T-helper 1 cell treated with Interleukin-12 subunit alpha and Interleukin-12 subunit beta and Interleukin-4 antibody, amounts not matched to agents 30 μg/mL and 1 μg/mL, for 36 hours (primary cell): ENCODE results near the gene MPV17.
"Not testable (repeated sequence)": the region's sequence is repeated elsewhere in the genome, so short reads cannot be mapped to it uniquely, and the experiment has no call there.

Source experiments
- H3K27ac Mint-ChIP-seq: one replicate; pipeline ENCODE4 v1.8.0; 2021; ENCODE audit warnings: mild to moderate bottlenecking, mixed read lengths
- H3K27me3 Mint-ChIP-seq: one replicate; pipeline ENCODE4 v1.8.0; 2021; ENCODE audit warnings: low read depth, mixed read lengths
- H3K36me3 Mint-ChIP-seq: one replicate; pipeline ENCODE4 v1.8.0; 2021; ENCODE audit warnings: low read depth, mixed read lengths
- H3K4me1 Mint-ChIP-seq: one replicate; pipeline ENCODE4 v1.8.0; 2021; ENCODE audit warnings: low read depth, mixed read lengths
- H3K4me3 Mint-ChIP-seq: one replicate; pipeline ENCODE4 v1.8.0; 2021; ENCODE audit warnings: mild to moderate bottlenecking, moderate library complexity, mixed read lengths
- H3K9me3 Mint-ChIP-seq: one replicate; pipeline ENCODE4 v1.8.0; 2021; ENCODE audit warnings: mixed read lengths

The MPV17 gene

GRCh38 chr2:27350106-27350693, 27.3 kb upstream of the MPV17 start:
- no peaks in the 10 kb centered on the region for H3K9me3 Mint-ChIP-seq
- H3K36me3 Mint-ChIP-seq, result peaks cover 11% of the 10 kb centered on the region
- no peak overlapping the region for H3K27ac Mint-ChIP-seq
- H3K4me1 Mint-ChIP-seq, result peaks cover 23% of the 10 kb centered on the region
- no peaks in the 10 kb centered on the region for H3K27me3 Mint-ChIP-seq
- no peak overlapping the region for H3K4me3 Mint-ChIP-seq

DNA sequence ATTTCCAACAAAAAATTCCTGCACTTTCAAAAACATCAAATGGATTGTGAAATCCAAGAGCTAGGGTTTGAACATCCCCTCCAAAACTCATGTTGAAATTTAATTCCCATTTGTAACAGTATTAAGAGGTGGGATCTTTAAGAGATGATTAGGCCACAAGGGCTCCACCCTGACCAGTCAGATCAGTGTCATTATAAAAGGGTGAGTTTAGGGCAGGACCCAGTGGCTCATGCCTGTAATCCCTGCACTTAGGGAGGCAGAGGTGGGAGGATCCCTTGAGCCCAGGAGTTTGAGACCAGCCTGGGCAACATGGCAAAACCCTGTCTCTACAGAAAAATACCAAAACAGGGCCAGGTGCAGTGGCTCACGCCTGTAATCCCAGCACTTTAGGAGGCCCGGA, 24.7 kb upstream of the MPV17 start:
- no peaks in the 10 kb centered on the region for H3K27me3 Mint-ChIP-seq
- no peaks in the 10 kb centered on the region for H3K9me3 Mint-ChIP-seq
- H3K4me3 Mint-ChIP-seq, result no peak overlapping the region
- peaks cover 19% of the 10 kb centered on the region for H3K4me1 Mint-ChIP-seq
- no peak overlapping the region for H3K27ac Mint-ChIP-seq
- peaks cover 13% of the 10 kb centered on the region for H3K36me3 Mint-ChIP-seq

GRCh38 chr2:27336173-27336572, 13.3 kb upstream of the MPV17 start:
- peaks cover 30% of the 10 kb centered on the region for H3K36me3 Mint-ChIP-seq
- no peak overlapping the region for H3K27ac Mint-ChIP-seq
- no peaks in the 10 kb centered on the region for H3K9me3 Mint-ChIP-seq
- no peaks in the 10 kb centered on the region for H3K4me1 Mint-ChIP-seq
- H3K4me3 Mint-ChIP-seq, result no peak overlapping the region
- H3K27me3 Mint-ChIP-seq, result no peaks in the 10 kb centered on the region

DNA sequence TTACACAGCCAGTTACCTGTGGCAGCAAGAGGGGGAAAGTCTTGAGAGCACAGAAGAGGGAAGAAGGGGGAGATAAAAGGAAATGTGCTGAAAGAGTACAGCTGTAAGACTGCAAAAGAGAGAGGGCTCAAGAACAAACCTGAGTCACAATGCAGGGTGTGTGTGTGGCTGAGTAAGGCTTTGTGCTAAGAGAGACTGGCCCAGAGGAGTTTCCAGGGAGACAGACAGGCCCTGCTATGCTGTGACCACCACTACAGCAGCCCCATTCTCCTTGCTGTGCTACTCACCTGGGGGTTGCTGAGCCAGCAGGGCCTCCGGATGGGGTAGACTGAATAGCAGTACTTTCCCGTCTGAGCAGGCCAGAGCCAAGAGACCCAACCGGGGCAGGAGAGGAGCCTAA, 12.4 kb upstream of the MPV17 start:
- no peak overlapping the region for H3K27ac Mint-ChIP-seq
- peaks cover 30% of the 10 kb centered on the region for H3K36me3 Mint-ChIP-seq
- H3K4me1 Mint-ChIP-seq, result no peaks in the 10 kb centered on the region
- H3K4me3 Mint-ChIP-seq, result no peak overlapping the region
- H3K9me3 Mint-ChIP-seq, result no peaks in the 10 kb centered on the region
- no peaks in the 10 kb centered on the region for H3K27me3 Mint-ChIP-seq

DNA sequence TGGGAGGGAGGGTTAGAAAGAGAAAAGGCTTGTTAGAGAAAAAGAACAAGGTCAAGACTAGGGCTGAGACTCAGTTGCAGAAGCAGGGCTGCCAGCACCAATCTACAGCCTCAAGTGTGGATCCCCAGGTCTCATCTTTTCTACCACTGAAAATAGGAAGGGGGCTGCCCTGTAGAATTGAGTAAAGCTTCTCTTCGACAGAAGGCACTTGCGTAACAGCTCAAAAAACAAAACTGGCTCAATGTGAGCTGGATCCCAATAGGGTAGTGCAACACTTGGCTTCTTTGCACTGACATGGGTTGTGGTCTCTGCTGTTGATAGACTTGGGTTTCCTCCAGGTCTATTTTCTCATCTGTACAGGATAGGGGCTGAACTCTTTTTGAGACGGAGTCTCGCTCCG, 1.8 kb upstream of the MPV17 start:
- H3K4me3 Mint-ChIP-seq, result peak overlapping the region; percentile 31
- H3K36me3 Mint-ChIP-seq, result peaks cover 35% of the 10 kb centered on the region
- H3K9me3 Mint-ChIP-seq, result no peaks in the 10 kb centered on the region
- peaks cover 18% of the 10 kb centered on the region for H3K4me1 Mint-ChIP-seq
- no peaks in the 10 kb centered on the region for H3K27me3 Mint-ChIP-seq
- no peak overlapping the region for H3K27ac Mint-ChIP-seq

DNA sequence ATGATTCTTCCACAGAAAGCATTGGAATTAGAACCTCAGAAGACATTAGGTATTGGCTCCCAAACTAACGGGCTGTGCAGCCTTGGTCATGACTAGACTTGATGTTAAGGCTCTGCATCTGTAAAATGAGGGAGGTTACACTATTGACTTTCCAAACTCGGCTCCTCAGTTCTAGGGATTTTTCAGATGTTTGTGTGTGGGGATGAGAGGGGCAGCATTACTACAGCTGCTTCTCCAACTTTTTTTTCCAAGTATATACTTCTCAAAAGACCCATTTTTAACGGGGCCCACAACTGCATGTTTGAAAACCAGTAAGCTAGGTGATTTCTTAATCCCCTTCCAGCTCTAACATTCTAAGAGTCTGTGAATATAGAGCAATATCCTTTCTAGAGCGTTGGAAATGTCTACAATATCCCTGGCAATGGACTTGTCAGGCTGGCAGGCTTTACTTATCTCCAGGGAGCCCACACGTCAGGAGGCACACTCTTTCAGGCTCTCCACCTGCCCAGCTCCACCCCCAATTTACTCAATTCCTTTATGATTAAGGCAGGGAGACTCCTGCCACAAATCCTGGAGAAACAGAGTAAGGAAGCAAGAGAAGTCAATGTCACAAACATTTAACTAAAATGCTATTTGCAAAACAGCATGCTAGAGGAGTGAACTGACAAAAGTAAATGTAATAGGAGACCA, 844 bp upstream of the MPV17 start:
- H3K36me3 Mint-ChIP-seq, result peaks cover 31% of the 10 kb centered on the region
- no peaks in the 10 kb centered on the region for H3K9me3 Mint-ChIP-seq
- peak overlapping the region; percentile 97 for H3K27ac Mint-ChIP-seq
- H3K4me1 Mint-ChIP-seq, result peaks cover 18% of the 10 kb centered on the region
- H3K27me3 Mint-ChIP-seq, result no peaks in the 10 kb centered on the region
- peak overlapping the region; percentile 99 for H3K4me3 Mint-ChIP-seq

DNA sequence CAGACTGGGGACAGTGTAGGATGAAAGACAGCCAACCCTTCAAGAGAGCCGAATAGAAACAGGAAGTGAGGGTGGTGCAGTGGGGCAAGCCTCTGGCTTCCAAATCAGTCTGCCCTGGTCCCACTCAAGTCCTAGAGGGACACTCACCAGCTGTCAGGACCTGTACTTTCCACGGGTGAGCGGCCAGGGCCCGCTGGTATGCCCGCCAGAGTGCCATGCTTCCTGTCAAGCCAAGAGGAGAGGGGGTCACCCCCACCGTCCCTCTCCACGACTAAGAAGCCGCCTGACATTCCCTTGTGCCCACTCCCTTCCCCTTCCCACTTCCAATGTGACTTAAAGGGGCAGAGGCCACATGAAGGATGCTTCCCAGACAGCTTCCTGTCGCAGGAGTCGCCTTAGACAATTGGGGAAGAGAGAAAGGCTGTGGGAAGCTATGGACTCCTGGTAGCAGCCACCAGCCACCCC, 564 bp downstream of the MPV17 start:
- Mint-ChIP-seq H3K4me1 (peaks cover 18% of the 10 kb centered on the region), H3K27ac (peak overlapping the region; percentile 71), H3K36me3 (peaks cover 24% of the 10 kb centered on the region)

DNA sequence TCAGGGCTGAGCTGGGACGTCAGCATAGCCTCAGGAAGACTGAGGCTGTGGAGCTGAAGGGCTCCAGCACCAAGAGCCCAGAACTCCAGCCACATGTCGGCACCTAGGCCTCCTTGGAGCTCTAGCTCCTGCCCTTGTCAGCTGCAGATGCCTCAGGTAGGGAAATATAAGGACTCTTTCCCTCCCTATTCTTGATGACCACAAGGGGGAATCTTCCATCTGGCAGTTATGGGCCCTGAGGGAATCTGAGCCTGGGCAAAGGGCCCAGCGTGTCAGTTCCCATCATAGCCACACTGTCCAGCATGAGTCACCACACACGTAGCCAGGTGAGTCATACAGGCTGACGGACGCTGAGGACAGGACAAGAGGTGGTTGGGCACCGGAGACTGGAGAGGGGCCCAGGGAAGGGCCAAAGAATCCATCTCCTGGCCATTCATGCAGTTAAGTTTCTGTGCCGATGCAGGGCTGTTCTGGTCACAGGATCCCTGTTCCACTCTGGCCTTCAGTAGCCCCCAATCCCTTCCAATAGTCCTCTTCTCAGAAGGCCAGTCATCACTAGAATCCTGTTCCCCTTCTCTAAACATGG, 1.8 kb downstream of the MPV17 start:
- Mint-ChIP-seq H3K27ac (no peak overlapping the region), H3K36me3 (peaks cover 15% of the 10 kb centered on the region)

More for the DNA sequence above, 564 bp downstream of the MPV17 start:
- H3K9me3 Mint-ChIP-seq, result no peaks in the 10 kb centered on the region
- no peaks in the 10 kb centered on the region for H3K27me3 Mint-ChIP-seq
- peak overlapping the region; percentile 99 for H3K4me3 Mint-ChIP-seq

DNA sequence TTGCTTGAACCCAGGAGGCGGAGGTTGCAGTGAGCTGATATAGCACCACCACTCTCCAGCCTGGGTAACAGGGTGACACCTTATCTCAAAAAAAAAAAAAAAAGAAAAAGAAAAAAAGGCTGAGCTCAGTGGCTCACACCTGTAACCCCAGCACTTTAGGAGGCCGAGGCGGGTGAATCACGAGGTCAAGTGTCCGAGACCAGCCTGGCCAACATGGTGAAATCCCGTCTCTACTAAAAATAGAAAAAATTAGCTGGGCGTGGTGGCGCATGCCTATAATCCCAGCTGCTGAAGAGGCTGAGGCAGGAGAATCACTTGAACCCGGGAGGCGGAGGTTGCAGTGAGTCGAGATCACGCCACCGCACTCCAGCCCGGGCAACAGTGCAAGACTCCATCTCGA, 3.1 kb downstream of the MPV17 start:
- H3K4me1 Mint-ChIP-seq, result peaks cover 18% of the 10 kb centered on the region
- not testable (repeated sequence) for H3K27ac Mint-ChIP-seq, H3K9me3 Mint-ChIP-seq, H3K36me3 Mint-ChIP-seq, H3K4me3 Mint-ChIP-seq, H3K27me3 Mint-ChIP-seq

More for the DNA sequence above, 1.8 kb downstream of the MPV17 start:
- Mint-ChIP-seq H3K27me3 (no peaks in the 10 kb centered on the region), H3K9me3 (no peaks in the 10 kb centered on the region), H3K4me1 (peaks cover 18% of the 10 kb centered on the region), H3K4me3 (peak overlapping the region; percentile 99)

- no peaks in the 10 kb centered on the region for H3K9me3 Mint-ChIP-seq
- H3K27ac Mint-ChIP-seq, result no peak overlapping the region
- H3K36me3 Mint-ChIP-seq, result peaks cover 9% of the 10 kb centered on the region
- H3K4me3 Mint-ChIP-seq, result no peak overlapping the region
- peaks cover 10% of the 10 kb centered on the region for H3K4me1 Mint-ChIP-seq
- no peaks in the 10 kb centered on the region for H3K27me3 Mint-ChIP-seq
Measured at GRCh38 chr2:27316655-27317412, 6.1 kb downstream of the MPV17 start.

DNA sequence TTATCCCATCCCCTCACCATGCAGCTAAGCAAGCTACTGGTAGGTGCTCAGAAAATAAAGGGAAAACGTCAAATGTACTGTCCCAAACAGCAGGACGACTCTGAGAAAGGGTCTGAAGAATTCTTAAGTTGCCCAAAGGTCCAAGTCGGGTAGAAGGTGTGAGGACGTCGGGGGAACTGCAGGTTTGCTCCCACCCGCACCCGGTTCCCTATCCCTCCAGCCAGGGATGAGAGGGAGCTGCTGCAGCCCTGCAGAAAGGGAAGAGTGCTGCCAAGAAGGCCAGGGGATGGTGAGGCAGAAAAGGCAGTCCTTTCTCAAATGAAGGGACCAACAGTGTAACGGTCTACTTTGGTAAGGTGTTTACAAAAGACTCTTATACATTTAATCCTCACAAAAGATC, 7.8 kb downstream of the MPV17 start:
- Mint-ChIP-seq H3K36me3 (peaks cover 13% of the 10 kb centered on the region), H3K27me3 (no peaks in the 10 kb centered on the region), H3K9me3 (no peaks in the 10 kb centered on the region), H3K4me3 (no peak overlapping the region), H3K27ac (no peak overlapping the region), H3K4me1 (peaks cover 3% of the 10 kb centered on the region)

DNA sequence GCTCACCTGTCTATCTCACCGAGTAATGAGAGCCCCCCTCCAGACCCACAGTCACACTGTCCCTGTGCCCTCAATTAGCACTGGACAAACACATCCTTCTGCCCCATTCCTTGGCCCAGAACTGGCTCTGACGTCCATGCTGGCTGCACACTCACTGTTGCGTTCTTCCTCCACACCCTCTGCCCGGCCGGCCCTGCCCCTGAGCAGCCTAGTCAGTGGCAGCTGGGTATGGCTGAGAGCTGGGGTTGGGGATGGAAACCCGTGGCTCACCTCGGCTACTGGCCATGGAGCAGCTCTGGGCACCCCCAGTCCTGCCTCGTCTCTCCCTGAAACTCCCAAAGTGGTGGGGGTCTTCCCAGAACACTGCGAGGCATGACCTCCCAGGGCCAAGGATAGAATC, 8.2 kb downstream of the MPV17 start:
- peaks cover 3% of the 10 kb centered on the region for H3K4me1 Mint-ChIP-seq
- H3K27ac Mint-ChIP-seq, result no peak overlapping the region
- H3K27me3 Mint-ChIP-seq, result no peaks in the 10 kb centered on the region
- H3K9me3 Mint-ChIP-seq, result no peaks in the 10 kb centered on the region
- peaks cover 15% of the 10 kb centered on the region for H3K36me3 Mint-ChIP-seq
- no peak overlapping the region for H3K4me3 Mint-ChIP-seq

GRCh38 chr2:27313882-27314645, 8.8 kb downstream of the MPV17 start:
- Mint-ChIP-seq H3K4me3 (no peak overlapping the region), H3K9me3 (no peaks in the 10 kb centered on the region), H3K4me1 (peaks cover 3% of the 10 kb centered on the region), H3K27ac (no peak overlapping the region), H3K36me3 (peaks cover 19% of the 10 kb centered on the region), H3K27me3 (no peaks in the 10 kb centered on the region)

DNA sequence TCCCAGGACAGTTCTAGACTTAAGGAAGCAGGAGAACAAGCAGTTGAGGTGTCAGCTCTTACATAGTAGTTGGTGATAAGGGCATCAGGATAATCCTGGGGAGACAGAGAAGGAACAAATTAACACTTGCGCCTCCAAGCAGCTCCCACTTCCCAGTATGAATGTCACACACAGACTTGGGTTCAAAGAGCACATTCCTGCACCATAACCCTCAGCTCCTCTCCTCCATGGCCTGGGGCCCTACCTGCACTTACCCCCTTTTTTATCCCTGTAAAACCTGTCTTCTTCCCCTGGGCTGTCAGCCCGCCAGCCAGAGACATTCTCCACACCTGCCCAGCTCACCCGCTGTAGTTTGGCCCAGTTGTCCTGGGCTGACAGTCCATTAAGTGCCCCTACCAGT, 10.7 kb downstream of the MPV17 start:
- no peak overlapping the region for H3K27ac Mint-ChIP-seq
- H3K4me3 Mint-ChIP-seq, result no peak overlapping the region

More for the DNA sequence above, 10.7 kb downstream of the MPV17 start:
- H3K9me3 Mint-ChIP-seq, result no peaks in the 10 kb centered on the region
- H3K27me3 Mint-ChIP-seq, result no peaks in the 10 kb centered on the region
- peaks cover 3% of the 10 kb centered on the region for H3K4me1 Mint-ChIP-seq
- peaks cover 17% of the 10 kb centered on the region for H3K36me3 Mint-ChIP-seq
